GM21737 (cell line): ENCODE results near the gene POLR3K.

Source experiments
- ATAC-seq: cut with Tn5 transposase; IDR thresholded peaks from one replicate; pipeline ENCODE4 v1.9.1; 2021; ENCODE audit warnings: mild to moderate bottlenecking, moderate library complexity; ENCODE audit not compliant: unreplicated experiment

The POLR3K gene

DNA sequence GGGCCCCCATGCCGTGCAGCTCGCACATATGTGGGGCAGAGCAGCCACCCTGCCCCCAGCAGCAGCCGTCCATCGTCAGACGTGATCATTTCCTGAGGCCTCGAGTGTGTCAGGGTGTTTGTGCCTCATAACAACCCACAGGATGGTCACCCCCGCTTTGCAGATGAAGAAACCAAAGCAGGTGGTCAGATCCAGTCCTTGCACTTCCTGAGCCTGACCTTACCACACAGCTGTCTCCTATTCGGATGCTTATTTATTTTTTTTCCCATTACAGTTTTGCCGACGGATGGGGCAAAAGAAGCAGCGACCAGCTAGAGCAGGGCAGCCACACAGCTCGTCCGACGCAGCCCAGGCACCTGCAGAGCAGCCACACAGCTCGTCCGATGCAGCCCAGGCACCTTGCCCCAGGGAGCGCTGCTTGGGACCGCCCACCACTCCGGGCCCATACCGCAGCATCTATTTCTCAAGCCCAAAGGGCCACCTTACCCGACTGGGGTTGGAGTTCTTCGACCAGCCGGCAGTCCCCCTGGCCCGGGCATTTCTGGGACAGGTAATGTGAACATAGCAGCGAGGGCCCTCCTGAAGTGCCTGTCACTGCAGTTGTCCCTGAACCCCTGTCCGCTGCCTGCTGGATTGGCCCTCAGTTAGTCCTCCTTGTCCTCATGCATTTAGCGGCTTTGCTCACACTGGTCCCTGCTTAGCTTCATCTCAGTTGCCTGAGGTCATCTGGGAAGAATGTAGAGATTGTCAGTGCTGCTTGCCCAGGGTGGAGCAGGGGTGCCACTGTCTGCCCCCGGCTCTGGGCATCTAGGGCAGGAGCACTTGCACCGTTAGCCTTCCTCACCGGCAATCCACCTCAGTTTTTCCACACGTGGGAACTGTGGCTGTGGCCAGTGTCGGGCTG lies 26.0 kb upstream of the POLR3K start:
- no peak for ATAC-seq

DNA sequence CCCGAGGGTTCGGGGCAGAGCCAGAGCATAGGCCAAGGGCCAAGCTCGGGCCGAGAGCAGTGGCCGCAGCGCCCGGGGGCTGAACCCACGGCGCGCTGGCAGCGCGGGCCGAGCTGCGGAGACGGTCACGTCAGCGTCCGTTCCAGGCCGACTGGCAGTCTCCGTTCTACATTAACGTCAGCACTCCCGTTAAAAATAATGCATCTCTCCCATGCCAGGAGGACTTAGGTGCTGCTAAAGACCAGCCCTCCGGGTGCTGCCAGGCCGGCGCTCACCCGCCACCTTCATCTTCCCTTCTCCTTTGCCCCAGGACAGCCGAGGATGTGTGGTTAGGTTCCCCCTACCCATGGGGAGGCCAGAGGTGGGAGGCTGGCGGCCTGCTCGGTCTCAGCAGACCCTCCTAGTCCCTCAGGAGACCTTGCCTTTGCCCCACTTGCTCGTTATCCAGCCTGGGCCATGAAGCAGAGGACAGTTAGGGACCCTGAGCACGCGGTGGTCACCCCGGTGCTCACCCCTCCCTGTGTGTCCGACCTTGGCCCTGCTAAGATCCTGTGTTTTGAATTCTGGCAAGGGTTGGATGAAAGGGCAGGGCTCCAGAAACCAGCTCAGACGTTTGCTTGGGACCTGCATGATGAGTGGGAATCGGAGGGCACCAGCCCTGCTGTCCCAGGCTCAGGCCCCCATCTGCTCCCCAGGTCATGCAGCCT lies 25.2 kb upstream of the POLR3K start:
- ATAC-seq: peak; percentile 15

DNA sequence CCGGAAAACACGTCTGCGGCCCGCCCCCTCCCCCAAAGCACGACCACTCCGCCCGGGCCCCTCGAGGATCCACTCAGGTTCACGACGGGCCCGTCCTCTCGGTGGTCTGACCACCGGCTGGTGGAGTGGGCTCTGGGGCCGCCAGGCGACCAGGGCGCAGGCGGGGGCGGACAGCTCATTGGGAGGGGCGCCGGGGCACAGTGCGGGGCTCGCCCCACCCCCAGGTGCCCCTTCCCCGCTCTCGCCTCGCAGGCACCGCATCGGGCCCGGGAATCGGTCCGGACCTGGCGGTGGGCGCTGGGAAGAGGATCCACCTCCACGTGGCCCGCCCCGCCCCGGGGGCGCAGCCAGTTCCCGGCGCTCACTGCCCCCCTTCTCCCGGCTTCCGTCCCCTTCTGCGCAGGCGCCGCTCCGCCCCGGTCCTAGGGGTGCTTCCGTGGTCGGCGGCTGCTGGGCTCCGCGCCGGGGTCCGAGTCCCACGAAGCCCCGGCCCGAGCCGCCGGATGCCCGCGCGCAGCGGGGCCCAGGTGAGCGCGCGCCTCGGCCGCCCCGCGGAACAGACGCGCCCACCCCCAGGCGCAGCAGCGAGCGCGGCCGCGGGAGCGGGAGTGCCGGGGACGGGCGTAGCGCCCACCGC lies 24.5 kb upstream of the POLR3K start, which contains the start of gene MPG:
MPG (plus strand) TSS at position 419 of the 637 bp plus-strand sequence; CDS start at position 504, 85 bp downstream.
- ATAC-seq: peak; percentile 55

DNA sequence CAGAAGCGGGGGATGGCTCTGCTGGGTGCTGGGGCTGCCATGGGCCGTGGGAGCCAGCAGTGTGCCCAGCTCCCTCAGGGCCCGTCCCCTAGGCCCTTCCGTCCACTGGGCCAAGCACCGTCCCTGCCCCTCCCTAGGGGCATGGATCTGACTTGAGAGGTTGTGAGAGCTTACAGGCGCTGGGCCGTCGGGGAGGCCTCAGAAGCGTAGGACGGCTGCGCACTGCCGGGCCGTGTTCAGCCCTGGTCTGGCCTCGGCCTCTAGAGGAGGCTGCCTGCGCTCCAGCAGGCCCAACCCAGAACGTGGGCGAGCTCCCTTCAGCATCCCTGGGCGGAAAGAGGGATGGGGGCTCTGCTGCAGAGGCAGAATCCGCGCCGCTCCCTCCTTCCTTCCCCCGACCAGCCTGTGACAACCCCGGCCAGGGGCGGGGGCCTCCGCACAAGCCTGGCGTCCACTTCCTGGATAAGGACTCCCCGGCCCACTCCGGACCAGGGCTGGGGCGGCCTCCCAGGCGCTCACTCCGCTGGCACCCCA lies 23.9 kb upstream of the POLR3K start:
- ATAC-seq: peak; percentile 8

DNA sequence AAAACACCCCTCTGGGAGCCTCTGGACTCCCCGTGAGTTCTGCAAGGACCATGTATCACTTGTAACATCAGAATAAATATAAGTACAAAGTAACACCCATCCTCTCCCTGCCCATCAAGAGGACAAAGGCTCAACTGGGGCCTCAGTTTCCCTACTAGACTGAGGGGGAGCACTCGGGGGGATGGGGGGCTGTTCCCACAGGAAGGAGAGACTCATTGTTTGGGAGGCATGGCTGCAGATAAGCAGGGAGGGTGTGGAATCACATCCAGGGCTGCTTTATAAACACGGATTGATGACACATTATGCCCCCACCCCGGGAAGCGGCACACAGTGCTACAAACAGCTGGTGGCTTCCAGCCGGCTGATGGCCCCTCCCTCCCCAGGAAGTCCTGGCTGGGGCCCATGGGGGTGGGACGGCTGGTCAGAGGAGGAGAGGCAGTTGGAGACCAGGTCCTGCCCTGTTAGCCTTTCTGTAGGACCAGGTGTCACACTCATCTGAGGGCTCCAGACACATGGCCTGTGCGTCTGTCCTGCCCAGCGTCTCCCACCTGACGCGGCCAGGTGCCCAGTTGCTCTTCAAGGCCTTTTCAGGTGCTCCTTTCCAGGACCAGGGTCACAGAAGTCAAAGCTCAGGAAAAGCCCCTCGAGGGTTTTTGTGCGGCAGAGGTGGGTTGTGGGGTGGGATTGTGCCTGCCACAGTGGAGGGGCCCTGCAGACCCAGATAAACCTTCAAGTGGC lies 23.3 kb upstream of the POLR3K start:
- no peak for ATAC-seq

DNA sequence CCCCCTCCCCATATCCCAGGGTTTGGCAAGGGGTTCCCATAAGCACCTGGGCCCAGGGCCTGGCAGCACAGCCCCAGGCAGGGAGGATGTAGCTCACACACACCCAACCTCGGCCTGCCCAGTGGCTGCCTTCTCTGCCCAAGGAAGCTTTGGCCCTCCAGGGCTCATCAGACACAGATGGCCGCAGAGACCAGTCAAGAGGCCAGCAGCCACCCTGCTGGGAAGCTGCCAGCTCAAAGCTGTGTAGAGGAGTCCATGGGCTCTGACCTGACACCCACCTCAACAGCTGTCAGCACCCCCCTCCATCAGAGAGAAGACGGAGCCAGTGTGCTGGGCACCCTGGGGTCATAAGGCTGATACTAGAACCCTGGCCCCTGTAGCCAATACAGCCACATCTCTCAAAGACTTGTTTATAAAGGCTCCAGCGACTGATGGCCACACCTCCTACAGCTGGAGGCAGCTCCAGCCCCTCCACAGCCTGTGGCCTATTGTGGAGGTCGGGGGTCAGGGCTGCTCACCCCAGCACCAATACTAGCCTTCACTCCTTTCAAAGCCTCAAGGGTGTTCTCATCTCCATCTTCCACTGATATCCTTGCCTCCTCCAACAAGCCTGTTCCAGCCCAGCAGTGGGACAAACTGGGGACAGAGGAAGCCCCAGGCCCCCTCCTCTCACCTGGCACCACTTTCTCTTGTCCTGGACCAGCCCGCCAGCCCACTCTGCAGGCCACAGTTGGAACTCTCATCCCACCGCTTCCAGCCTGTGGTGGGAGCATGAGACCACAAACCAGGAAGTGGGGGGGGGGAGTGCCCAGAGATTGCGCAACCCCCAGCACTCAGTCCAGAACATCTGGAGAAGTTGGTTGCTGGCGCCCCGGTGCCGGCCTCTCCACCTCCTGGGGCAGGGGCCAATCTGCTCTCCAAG lies 22.4 kb upstream of the POLR3K start:
- ATAC-seq: no peak

DNA sequence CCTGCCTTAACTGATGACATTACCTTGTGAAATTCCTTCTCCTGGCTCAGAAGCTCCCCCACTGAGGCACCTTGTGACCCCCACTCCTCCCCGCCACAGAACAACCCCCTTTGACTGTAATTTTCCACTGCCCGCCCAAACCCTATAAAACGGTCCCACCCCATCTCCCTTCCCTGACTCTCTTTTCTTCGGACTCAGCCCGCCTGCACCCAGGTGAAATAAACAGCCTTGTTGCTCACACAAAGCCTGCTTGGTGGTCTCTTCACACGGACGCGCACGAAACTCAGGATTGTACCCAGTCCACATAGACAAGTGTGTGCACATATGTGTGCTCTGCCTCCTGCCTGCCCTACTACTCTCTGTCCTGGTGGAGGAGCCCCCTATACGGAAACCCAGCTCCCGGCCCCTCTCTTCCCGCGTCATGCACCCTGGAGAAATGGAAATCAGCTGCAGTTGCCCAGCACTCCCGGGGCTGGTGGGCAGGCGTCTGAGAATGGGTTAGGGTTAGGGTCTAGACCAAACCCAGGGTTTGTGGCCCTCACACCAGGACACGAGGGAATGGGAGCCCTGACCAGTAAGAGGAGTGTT lies 21.4 kb upstream of the POLR3K start:
- ATAC-seq: no peak

DNA sequence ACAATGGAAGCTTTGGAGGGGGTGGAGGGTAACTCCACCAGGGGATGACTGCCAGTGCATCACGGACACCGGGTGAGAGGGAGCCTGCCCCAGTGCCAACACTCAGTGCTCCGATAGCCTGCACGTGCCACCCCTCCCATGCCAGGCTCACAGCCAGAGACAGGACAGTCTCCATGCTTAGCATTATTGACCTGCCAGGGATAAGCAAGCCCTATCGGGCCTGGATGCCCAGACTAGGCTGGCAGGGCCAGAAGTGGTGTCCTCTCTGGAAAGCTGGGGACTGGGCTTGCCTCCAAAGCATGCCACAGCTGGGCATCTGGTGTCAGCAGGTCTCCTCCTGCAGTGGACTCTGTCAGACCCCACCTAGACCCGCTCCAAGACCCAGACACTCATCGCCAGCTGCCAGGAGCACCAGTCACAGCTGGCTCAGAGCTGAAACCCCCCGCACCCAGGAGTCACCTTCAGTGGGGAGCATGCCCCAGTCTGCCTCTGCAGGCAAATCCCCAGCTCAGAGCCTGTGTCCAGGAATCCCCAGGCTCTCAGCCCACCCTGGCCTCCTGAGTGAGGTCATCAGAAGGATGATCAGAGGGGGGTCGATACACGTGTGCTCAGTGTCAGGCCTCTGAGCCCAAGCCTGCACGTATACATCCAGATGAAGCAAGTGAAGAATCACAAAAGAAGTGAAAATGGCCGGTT lies 20.8 kb upstream of the POLR3K start:
- ATAC-seq: no peak

DNA sequence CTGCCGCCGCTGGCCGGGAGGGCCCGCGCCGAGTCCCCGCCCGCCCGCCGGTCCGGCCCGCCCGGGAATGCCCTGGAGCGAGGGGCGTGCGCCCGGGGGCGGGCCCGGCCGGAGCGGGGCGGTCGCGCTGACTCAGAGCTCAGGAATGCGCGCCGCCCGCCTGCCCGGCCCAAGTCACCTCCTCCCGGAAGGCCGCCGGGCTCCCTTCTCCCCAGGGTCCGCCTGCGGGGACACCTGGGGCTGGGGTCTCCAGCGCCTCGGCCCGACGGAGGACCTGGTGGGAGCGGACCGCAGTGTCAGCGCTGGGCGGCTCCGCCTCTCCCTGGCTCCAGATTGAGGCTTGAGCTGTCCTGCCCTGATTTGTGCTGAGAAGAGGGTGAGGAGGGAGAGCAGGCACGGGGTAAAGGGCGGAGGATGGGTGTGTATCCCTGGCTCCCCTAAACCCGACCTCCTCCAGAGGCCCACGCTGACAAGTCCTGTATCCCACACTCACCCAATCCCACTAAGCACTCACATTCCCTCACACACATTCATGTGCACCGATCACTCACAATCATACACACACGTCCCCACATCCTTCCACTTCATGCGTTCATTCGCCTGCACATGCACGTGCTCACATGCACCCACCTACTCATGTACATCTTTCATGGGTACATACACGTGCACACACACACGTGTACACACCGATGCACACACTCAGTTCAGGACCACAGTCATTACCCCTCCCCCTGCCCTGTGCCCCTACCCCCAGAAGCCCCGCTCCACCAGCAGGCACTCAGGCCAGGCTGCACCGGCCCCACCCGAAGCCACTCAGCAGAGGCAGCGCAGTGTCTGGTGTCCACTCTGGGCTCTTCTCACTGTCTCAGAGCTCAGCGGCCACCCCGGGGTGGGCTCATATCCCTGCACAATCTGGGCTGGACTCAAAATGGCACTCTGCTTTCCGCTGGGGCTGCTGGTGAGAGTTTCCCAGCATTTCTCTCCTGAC lies 19.4 kb upstream of the POLR3K start, which contains the start of gene RHBDF1:
RHBDF1 (minus strand) TSS at position 71 of the 988 bp plus-strand sequence. CDS start 7,616 bp downstream, outside the sequence.
- ATAC-seq: no peak

DNA sequence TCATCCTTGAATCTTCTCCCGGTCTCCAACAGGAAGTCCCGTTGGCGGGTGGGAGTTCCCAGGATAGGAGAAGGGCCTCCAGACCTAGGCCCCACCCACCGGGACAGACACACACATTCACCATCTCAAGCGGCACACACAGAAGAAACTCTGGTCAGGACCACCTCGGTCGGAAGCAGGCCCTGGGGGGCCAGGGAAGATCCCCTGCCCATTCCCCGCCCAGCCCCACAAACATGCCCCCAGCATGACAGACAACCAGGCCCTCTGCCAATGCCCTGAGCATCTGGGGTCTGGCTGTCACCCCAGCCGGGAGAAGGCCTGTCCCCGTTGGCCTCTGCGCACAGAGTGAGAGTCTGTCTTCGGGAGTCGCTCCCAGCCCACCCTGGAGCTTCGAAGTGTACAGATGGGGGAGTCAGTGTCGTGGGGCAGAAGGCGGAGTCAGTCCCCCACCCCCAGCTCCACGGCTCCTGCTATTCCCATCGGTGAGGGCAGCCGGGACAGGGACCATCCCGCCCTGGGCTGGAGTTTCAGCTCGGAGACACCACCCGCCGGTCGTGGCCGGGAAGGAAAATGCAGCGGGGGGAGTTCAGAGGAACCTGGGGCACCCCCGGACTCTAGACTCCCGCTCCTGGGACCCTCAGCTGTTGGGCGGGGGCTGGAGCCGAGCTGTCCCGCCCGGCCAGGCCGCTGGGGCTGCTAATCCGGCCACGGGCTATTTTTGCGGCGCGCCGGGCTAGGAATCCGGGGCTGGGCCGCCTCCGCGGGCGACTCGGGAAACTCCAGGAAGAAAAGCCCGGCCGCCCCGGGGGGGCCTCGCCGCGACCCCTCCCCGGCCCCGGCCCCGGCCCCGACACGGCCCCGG lies 18.4 kb upstream of the POLR3K start:
- no peak for ATAC-seq

DNA sequence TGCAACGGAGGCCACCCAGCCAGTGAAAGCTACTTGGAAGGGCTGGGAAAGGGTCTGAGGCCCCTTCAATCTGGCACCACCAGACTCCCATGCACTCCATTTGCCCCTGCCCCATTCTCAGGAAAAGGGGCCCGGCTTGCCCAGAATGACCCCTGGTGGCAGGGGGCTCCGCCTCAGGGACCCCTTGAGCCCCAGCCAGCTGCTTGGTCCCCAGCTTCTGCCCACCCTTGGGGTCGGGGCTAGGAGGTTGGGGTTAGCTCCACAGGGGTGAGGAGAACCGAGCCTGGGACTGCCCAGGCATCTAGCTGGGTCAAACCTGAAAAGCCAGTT lies 17.8 kb upstream of the POLR3K start:
- ATAC-seq: no peak

DNA sequence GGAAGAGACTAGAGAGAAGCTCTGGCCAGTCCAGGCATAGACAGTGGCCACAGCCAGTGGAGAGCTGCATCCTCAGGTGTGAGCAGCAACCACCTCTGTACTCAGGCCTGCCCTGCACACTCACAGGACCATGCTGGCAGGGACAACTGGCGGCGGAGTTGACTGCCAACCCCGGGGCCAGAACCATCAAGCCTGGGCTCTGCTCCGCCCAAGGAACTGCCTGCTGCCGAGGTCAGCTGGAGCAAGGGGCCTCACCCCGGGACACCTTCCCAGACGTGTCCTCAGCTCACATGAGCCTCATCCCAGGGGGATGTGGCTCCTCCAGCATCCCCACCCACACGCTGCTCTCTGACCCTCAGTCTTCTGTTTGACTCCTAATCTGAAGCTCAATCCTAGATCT lies 15.8 kb upstream of the POLR3K start:
- no peak for ATAC-seq

DNA sequence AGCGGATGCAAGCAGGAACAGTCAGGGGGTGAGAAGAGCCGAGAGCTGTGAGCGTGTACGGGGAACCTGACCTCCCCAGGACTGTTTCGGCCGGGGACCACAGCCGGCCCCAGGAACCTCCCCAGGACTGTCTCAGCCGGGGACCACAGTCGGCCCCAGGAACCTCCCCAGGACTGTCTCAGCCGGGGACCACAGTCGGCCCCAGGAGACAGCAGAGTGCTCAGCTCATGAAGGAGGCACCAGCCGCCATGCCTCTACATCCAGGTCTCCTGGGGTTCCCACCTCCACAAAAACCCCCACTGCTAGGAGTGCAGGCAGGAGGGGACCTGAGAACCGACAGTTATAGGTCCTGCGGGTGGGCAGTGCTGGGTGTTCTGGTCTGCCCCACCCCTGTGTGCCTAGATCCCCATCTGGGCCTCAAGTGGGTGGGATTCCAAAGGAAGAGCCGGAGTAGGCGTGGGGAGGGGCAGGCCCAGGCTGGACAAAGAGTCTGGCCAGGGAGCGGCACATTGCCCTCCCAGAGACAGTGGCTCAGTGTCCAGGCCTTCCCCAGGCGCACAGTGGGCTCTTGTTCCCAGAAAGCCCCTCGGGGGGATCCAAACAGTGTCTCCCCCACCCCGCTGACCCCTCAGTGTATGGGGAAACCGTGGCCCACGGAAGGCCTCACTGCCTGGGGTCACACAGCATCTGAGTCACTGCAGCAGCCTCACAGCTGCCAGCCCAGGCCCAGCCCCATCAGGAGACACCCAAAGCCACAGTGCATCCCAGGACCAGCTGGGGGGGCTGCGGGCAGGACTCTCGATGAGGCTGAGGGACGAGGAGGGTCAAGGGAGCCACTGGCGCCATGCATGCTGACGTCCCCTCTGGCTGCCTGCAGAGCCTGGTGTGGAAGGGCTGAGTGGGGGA lies 14.7 kb upstream of the POLR3K start:
- no peak for ATAC-seq

DNA sequence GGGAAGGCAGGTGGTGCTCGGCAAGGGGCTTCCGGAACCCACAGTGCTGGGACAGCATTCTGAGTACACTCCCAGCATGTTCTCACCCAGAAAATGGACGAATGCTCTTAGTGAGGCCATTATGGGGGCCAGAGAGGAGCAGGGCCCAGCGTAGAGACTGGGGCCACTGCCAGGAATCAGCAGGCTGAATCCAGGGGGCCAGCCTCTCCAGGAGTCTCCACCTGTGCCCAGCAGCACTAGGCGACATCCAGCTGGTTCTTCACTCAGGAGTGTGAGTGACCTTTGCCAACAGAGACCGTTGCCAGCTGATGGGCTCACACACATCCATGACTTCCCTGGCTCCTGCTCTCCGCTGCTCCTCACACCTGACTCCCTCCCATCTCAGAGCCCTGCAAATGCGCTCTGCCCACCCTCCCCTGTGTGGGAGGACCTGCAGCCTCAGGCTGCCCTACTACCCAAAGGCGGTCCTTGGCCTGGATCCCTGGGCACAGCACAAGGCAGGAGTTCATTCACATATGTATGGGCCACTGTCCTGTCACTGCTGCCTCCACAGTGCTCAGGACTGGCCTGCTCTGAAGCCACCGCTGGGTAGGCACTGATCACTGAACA lies 13.9 kb upstream of the POLR3K start:
- ATAC-seq: no peak
